ENCODE results near the gene MICB. TPM values are rescaled to one million over a fixed set of nuclear protein-coding genes. Genes with fewer than 3 reads are reported as not detected.

Gene MICB
- total and polyA plus RNA-seq, 4 donors: 3.8 to 10.2 (median 7.4) TPM

DNA sequence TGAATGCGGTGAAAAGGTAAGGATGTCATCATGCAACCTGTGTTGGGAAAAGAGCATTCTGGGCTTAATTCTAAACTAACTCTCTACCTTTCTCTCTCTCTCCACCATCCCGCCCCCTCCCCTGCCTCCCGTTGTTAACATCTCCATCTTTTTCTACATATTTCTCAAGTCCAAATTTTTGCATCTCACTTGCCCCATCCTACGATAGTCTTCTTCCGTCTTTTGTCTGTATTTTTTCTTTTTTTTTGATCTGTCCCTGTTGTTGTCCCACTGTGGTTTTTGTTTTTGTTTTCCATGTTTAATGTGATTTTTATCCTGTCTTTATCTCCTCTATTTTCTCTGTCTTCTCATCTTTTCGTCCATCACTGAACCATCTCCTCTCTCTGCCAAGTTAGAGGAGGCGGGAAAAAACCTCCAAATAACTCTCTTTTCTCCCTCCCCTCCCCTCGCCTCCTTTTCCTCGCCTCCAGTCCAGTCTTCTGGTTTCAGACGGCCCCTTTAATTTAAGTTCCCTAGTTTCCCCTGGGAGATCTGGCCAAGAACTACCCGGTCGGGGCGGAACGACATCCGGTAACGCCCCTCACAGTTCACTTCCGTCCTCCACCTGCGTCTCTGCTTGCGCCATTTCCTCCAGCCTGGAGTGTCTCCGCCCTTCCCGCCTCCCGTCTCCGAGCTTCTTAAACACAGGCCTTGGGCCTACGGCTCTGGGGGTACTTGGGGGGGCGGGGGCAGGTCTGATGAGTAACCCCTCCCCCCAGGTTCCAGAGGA, 49.2 kb downstream of the MICB start, which contains the start of gene NFKBIL1:
NFKBIL1 (plus strand) TSS at position 651 of the 769 bp plus-strand sequence; CDS start at position 738, 87 bp downstream.
- TF ChIP-seq, protein P1, sequence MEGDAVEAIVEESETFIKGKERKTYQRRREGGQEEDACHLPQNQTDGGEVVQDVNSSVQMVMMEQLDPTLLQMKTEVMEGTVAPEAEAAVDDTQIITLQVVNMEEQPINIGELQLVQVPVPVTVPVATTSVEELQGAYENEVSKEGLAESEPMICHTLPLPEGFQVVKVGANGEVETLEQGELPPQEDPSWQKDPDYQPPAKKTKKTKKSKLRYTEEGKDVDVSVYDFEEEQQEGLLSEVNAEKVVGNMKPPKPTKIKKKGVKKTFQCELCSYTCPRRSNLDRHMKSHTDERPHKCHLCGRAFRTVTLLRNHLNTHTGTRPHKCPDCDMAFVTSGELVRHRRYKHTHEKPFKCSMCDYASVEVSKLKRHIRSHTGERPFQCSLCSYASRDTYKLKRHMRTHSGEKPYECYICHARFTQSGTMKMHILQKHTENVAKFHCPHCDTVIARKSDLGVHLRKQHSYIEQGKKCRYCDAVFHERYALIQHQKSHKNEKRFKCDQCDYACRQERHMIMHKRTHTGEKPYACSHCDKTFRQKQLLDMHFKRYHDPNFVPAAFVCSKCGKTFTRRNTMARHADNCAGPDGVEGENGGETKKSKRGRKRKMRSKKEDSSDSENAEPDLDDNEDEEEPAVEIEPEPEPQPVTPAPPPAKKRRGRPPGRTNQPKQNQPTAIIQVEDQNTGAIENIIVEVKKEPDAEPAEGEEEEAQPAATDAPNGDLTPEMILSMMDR (IDR thresholded peaks at IDR 0.05; ENCODE audit: control extremely low read depth, extremely low read depth): no peak

DNA sequence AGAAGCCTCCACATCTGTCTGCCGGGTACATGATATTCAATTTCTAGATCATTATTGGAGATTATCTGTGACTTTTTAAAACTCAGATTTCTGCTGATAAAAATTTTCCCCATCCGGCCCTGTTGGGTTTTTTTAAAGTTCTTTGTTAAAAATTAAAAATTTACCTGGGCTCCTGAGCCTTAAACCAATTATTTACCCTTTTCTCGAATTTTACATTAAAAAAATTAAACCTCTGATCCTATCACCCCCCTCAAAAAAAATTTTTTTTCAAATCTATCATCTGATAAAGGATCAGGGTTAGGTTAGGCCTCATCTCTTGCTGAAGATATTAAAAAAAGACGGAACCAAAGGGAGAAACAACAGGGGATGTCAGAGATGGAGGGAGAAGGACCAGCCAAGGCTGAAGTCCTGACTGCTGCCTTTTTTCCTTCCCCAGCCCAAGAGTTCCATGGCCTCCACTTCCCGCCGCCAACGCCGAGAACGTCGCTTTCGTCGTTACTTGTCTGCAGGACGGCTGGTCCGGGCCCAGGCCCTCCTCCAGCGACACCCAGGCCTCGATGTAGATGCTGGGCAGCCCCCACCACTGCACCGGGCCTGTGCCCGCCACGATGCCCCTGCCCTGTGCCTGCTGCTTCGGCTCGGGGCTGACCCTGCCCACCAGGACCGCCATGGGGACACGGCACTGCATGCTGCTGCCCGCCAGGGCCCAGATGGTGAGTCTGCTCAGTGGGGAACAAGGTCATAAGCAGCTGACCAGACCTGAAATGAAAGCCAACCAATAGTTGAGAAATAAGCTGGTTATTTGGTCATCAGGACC, 50.0 kb downstream of the MICB start:
- no peaks in the 10 kb centered on the region for H3K9me3 ChIP-seq (ENCODE audit: control insufficient read depth in 4 of 4, insufficient read depth in 3 of 4, low read length in 3 of 4)
- H3K4me3 ChIP-seq: peak overlapping the region; percentile 38
- TF ChIP-seq, protein P1 (IDR thresholded peaks at IDR 0.05; ENCODE audit: control extremely low read depth, extremely low read depth): no peak
- no peak for DNase-seq
- H3K27ac ChIP-seq (ENCODE audit: low read depth in 1 of 2, low read length in 1 of 2): peak overlapping the region; percentile 84 to 87
- peaks cover 0 to 9% (median 4%) of the 10 kb centered on the region in 4 donors for H3K36me3 ChIP-seq (ENCODE audit: control insufficient read depth in 4 of 4, insufficient read depth in 4 of 4, low read length in 4 of 4)
- H3K4me1 ChIP-seq (ENCODE audit: control insufficient read depth in 5 of 5, insufficient read depth in 5 of 5, low read length in 5 of 5): peaks cover 0 to 24% (median 4%) of the 10 kb centered on the region in 5 donors
- 76 to 80% methylated on average over 24 of the region's 24 CpGs for WGBS, 2 donors
- no peaks in the 10 kb centered on the region for H3K27me3 ChIP-seq (ENCODE audit: control insufficient read depth in 3 of 3, insufficient read depth in 3 of 3, low read length in 2 of 3)
- ATAC-seq (ENCODE audit: insufficient read depth, low FRiP score): no peak
- peak overlapping the region in 1 of 2 donors; percentile 63 for H3K9ac ChIP-seq (ENCODE audit: insufficient read depth in 1 of 2, low read length in 2 of 2)

More for the DNA sequence above, 49.2 kb downstream of the MICB start, which contains the start of gene NFKBIL1:
- ATAC-seq (ENCODE audit: insufficient read depth, low FRiP score) (peak; percentile 91), DNase-seq (peak; percentile 96 to 99 (median 98))
- peak within 1 kb of the TSS; percentile 84 to 87 for H3K27ac ChIP-seq (ENCODE audit: low read depth in 1 of 2, low read length in 1 of 2)
- 0% methylated on average over 25 of the region's 25 CpGs for WGBS, 2 donors
- H3K27me3 ChIP-seq (ENCODE audit: control insufficient read depth in 3 of 3, insufficient read depth in 3 of 3, low read length in 2 of 3): no peaks in the 10 kb centered on the region
- H3K4me1 ChIP-seq (ENCODE audit: control insufficient read depth in 5 of 5, insufficient read depth in 5 of 5, low read length in 5 of 5): peaks cover 0 to 28% (median 4%) of the 10 kb centered on the region in 5 donors
- H3K9me3 ChIP-seq (ENCODE audit: control insufficient read depth in 4 of 4, insufficient read depth in 3 of 4, low read length in 3 of 4): no peaks in the 10 kb centered on the region
- H3K9ac ChIP-seq (ENCODE audit: insufficient read depth in 1 of 2, low read length in 2 of 2): peak within 1 kb of the TSS in 1 of 2 donors; percentile 63
- peaks cover 0 to 9% (median 4%) of the 10 kb centered on the region in 4 donors for H3K36me3 ChIP-seq (ENCODE audit: control insufficient read depth in 4 of 4, insufficient read depth in 4 of 4, low read length in 4 of 4)
- peak within 1 kb of the TSS; percentile 38 for H3K4me3 ChIP-seq

DNA sequence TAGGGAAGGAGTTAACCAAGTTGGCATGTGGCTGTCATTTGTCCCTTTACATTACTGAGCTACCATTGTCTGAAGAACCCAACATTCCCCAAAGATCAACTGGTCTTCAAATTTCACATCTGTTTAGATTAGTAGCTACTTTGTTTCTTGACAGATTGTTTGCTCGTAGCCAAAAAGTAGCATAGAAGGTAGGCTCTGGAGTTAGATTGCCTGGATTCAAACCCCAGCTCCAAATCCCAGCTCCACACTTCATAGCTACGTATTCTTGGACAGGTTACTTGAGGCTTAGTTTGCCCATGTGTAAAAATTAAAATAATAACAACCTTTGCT, 50.6 kb downstream of the MICB start:
- Histone ChIP-seq H3K9ac (ENCODE audit: insufficient read depth in 1 of 2, low read length in 2 of 2) (peak overlapping the region in 1 of 2 donors; percentile 63), H3K27me3 (ENCODE audit: control insufficient read depth in 3 of 3, insufficient read depth in 3 of 3, low read length in 2 of 3) (no peaks in the 10 kb centered on the region), H3K4me1 (ENCODE audit: control insufficient read depth in 5 of 5, insufficient read depth in 5 of 5, low read length in 5 of 5) (peaks cover 0 to 23% (median 4%) of the 10 kb centered on the region in 5 donors), H3K36me3 (ENCODE audit: control insufficient read depth in 4 of 4, insufficient read depth in 4 of 4, low read length in 4 of 4) (peaks cover 0 to 11% (median 4%) of the 10 kb centered on the region in 4 donors), H3K9me3 (ENCODE audit: control insufficient read depth in 4 of 4, insufficient read depth in 3 of 4, low read length in 3 of 4) (no peaks in the 10 kb centered on the region), H3K27ac (ENCODE audit: low read depth in 1 of 2, low read length in 1 of 2) (peak overlapping the region in 1 of 2 donors; percentile 53), H3K4me3 (no peak overlapping the region)
- DNase-seq: no peak
- ATAC-seq (ENCODE audit: insufficient read depth, low FRiP score): no peak
- TF ChIP-seq, protein P1 (IDR thresholded peaks at IDR 0.05; ENCODE audit: control extremely low read depth, extremely low read depth): no peak
- 92 to 95% methylated on average over 2 of the region's 2 CpGs for WGBS, 2 donors
